WTC11 (cell line): Measurements from ENCODE around the gene PRKCQ. TPM values are rescaled to one million over a fixed set of nuclear protein-coding genes. Genes with fewer than 3 reads are reported as not detected.

Experiments used
- ATAC-seq: fragments of 200-7000 bp; cut with Tn5 transposase; 2 replicates; pipeline ENCODE4 v1.10.0; 2021; ENCODE audit warnings: mild to moderate bottlenecking, moderate library complexity
- CTCF ChIA-PET: fragments of 300-600 bp; sonication (Branson Sonifier 250); formaldehyde crosslinking; loops from one replicate; lab custom pipeline; 2021; ENCODE audit warnings: antibody characterized with exemption; lab: Charles Lee
- POLR2A ChIA-PET: fragments of 350-600 bp; sonication (Branson Sonifier 250); formaldehyde crosslinking; loops from one replicate; lab custom pipeline; 2021; ENCODE audit warnings: antibody characterized with exemption; lab: Charles Lee
- DNase-seq: peaks from one replicate; pipeline ENCODE4 v3.0.0; 2021; ENCODE audit warnings: low spot score
- H3K27ac Mint-ChIP-seq: 2 replicates; pipeline ENCODE4 v1.8.0; 2021; ENCODE audit warnings: mixed read lengths
- H3K27me3 Mint-ChIP-seq: 2 replicates; pipeline ENCODE4 v1.8.0; 2021; ENCODE audit warnings: low read depth, mild to moderate bottlenecking, moderate library complexity, mixed read lengths
- H3K36me3 Mint-ChIP-seq: 2 replicates; pipeline ENCODE4 v1.8.0; 2021; ENCODE audit warnings: mixed read lengths
- H3K4me1 Mint-ChIP-seq: 2 replicates; pipeline ENCODE4 v1.8.0; 2022; ENCODE audit warnings: mixed read lengths
- H3K4me3 Mint-ChIP-seq: 2 replicates; pipeline ENCODE4 v1.8.0; 2021; ENCODE audit warnings: mild to moderate bottlenecking, moderate library complexity, mixed read lengths
- H3K9me3 Mint-ChIP-seq: 2 replicates; pipeline ENCODE4 v1.8.0; 2021; ENCODE audit warnings: mixed read lengths
- ETV6 ChIP-seq: sonication (generic); formaldehyde crosslinking; IDR thresholded peaks from 2 replicates; pipeline ENCODE4 v1.8.1; 2022; ENCODE audit warnings: mild to moderate bottlenecking, missing genetic modification reagents
- FOXP1 ChIP-seq: sonication (generic); formaldehyde crosslinking; IDR thresholded peaks from 2 replicates; pipeline ENCODE4 v1.8.0; 2022; ENCODE audit warnings: missing genetic modification reagents, mild to moderate bottlenecking, moderate library complexity, borderline replicate concordance
- NFE2L1 ChIP-seq: sonication (generic); formaldehyde crosslinking; IDR thresholded peaks from 2 replicates; pipeline ENCODE4 v1.8.1; 2023; ENCODE audit warnings: missing genetic modification reagents
- NR3C1 ChIP-seq: sonication (generic); formaldehyde crosslinking; conservative IDR thresholded peaks from 2 replicates; pipeline ENCODE4 v1.8.1; 2023; ENCODE audit warnings: low read depth, mild to moderate bottlenecking, missing genetic modification reagents
- PRRX2 ChIP-seq: fragments of 250-450 bp; sonication (Bioruptor Pico); IDR thresholded peaks from 2 replicates; pipeline ENCODE4 v1.8.0; 2021; ENCODE audit warnings: mild to moderate bottlenecking
- ZNF232 ChIP-seq: sonication (generic); formaldehyde crosslinking; IDR thresholded peaks from 2 replicates; pipeline ENCODE4 v1.8.0; 2022; ENCODE audit warnings: mild to moderate bottlenecking, missing genetic modification reagents
- ZNF396 ChIP-seq: fragments of 250-450 bp; sonication (Bioruptor Pico); IDR thresholded peaks from 2 replicates; pipeline ENCODE4 v1.8.0; 2021; ENCODE audit warnings: mild to moderate bottlenecking, moderate library complexity, borderline replicate concordance
- ZNF423 ChIP-seq: fragments of 250-450 bp; sonication (Bioruptor Pico); IDR thresholded peaks from 2 replicates; pipeline ENCODE4 v2.1.2; 2022; ENCODE audit warnings: mild to moderate bottlenecking, moderate library complexity
- ZNF671 ChIP-seq: fragments of 250-450 bp; sonication (Bioruptor Pico); IDR thresholded peaks from 2 replicates; pipeline ENCODE4 v1.8.0; 2021; ENCODE audit warnings: mild to moderate bottlenecking
- total RNA-seq: library from RNA; stranded (reverse); gene quantifications from 3 replicates; pipeline ENCODE4 v1.2.3, GENCODE V29; 2021
- TF ChIP-seq, protein P1 (sequence below): sonication (generic); formaldehyde crosslinking; IDR thresholded peaks from 2 replicates; pipeline ENCODE4 v1.8.0; 2022; ENCODE audit warnings: mild to moderate bottlenecking, missing genetic modification reagents
- TF ChIP-seq, protein P2 (sequence below): sonication (generic); formaldehyde crosslinking; IDR thresholded peaks from 2 replicates; pipeline ENCODE4 v1.8.1; 2023; ENCODE audit warnings: mild to moderate bottlenecking, missing genetic modification reagents
- TF ChIP-seq, protein P3 (sequence below): sonication (generic); formaldehyde crosslinking; IDR thresholded peaks from 2 replicates; pipeline ENCODE4 v1.8.1; 2023; ENCODE audit warnings: mild to moderate bottlenecking, missing genetic modification reagents, borderline replicate concordance
- TF ChIP-seq, protein P4 (sequence below): fragments of 250-450 bp; sonication (Bioruptor Pico); IDR thresholded peaks from 2 replicates; pipeline ENCODE4 v1.9.0; 2021; ENCODE audit warnings: mild to moderate bottlenecking

Gene PRKCQ
- total RNA-seq, 1 experiment from 2014 or later: 8.7 TPM

DNA sequence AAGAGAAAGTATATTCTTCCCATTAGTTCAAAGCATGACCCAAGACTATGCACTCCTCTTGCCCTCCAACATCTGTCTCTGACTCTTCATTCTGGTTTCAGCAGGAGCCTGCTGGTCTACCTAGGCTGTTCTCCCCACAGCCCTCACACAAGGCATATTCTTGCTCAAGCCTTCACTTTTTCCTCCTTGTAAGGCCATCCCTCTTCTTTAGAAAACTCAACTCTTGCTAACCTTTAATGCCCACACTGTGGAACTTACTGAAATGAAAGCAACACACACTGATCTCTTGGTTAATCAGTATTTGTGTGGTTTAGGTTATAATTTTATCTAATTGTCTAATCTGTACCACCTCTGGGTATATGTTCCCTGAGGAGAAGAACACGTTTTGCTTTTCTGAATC lies 75.8 kb downstream of the PRKCQ start:
- Mint-ChIP-seq H3K36me3 (no peaks in the 10 kb centered on the region), H3K27me3 (no peaks in the 10 kb centered on the region), H3K27ac (no peak overlapping the region), H3K4me3 (no peak overlapping the region), H3K4me1 (no peaks in the 10 kb centered on the region; the same call in 1 of the 2 replicates)
- no peak for DNase-seq
- CTCF ChIA-PET: interaction anchor here (1.0 kb wide), 1 partner anchor 12 kb away, joined by 3 read pairs; no protein-coding TSS in a partner anchor
- POLR2A ChIA-PET: no interaction called here
- ATAC-seq: no peak
- TF ChIP-seq ETV6 (CRISPR knock-in tag): no peak
- TF ChIP-seq, protein P1, sequence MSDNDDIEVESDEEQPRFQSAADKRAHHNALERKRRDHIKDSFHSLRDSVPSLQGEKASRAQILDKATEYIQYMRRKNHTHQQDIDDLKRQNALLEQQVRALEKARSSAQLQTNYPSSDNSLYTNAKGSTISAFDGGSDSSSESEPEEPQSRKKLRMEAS (CRISPR knock-in tag): no peak
- TF ChIP-seq, all 79 proteins: peak for 0
- H3K9me3 Mint-ChIP-seq: no peaks in the 10 kb centered on the region

DNA sequence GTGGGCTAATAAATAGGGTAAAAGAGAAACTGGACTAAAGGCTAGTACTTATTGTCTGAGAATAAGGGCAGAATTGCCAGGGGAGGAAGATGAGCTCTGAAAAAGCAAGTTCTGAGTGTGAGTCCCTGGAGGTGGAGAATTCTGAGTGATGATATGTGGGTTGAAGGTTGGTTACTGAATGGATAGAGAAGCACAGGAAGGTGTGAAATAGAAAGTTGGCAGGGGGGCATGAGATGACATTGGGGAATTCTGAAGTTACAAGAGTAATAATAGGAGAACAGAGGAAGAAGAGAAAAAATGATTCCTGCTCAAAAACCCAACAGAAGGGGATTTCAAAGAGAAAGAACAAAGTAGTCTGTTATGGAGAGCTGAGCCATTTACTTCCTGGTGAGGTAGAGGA lies 76.9 kb downstream of the PRKCQ start:
- DNase-seq (no peak), ATAC-seq (no peak)
- no peak overlapping the region for H3K4me3 Mint-ChIP-seq
- H3K9me3 Mint-ChIP-seq: no peaks in the 10 kb centered on the region
- TF ChIP-seq FOXP1 (CRISPR knock-in tag): no peak
- TF ChIP-seq, all 79 proteins: peak for 0
- POLR2A ChIA-PET: no interaction called here
- no peak overlapping the region for H3K27ac Mint-ChIP-seq
- H3K36me3 Mint-ChIP-seq: no peaks in the 10 kb centered on the region
- H3K27me3 Mint-ChIP-seq: no peaks in the 10 kb centered on the region
- CTCF ChIA-PET: no interaction called here
- H3K4me1 Mint-ChIP-seq: no peaks in the 10 kb centered on the region; the same call in 1 of the 2 replicates

DNA sequence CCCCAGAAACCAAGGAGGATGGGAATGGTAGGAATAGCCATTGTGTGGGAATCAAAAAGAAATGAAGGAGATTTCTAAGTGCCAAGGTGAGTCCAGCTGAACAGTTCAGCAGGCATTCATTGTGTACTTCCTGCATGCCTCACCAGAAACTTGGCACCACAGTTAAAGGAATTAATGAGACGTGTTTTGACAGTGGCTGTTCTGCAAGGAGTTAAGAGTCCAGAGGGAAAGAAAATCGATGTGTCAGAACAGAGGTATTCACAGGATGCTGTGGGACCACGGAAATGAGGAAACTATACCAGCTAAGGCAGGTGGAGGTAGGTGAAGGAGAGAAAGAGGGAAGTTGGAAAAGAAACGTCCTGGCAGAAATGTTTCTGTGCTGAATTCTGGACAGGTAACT lies 78.1 kb downstream of the PRKCQ start:
- no peak for ATAC-seq
- POLR2A ChIA-PET: no interaction called here
- Mint-ChIP-seq H3K4me1 (no peaks in the 10 kb centered on the region), H3K9me3 (no peaks in the 10 kb centered on the region), H3K4me3 (no peak overlapping the region), H3K27me3 (no peaks in the 10 kb centered on the region), H3K27ac (no peak overlapping the region), H3K36me3 (no peaks in the 10 kb centered on the region)
- TF ChIP-seq ZNF671: no peak
- CTCF ChIA-PET: interaction anchor here (0.7 kb wide), 1 partner anchor 55 kb away, joined by 3 read pairs; no protein-coding TSS in a partner anchor
- no peak for DNase-seq

DNA sequence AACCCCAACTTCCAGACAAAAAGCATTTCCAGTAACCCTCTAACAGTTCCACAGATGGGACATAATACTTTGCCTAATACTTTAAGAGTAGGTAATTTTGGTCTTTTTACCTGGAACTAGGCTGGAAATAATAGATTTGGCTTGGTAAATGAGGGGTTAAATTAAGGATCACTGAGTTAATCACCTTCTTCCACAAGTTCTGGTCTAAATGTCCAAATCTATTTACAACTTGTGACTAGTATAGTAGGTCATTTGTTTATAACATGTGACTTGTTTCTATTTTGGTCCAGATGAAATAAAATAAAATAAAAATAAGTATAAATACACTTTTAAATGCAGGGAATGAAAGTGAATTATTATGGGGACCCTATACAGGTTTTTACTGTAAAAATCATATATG lies 80.1 kb downstream of the PRKCQ start:
- no peak for TF ChIP-seq ZNF396
- TF ChIP-seq PRRX2 (CRISPR knock-in tag): no peak
- TF ChIP-seq NR3C1 (CRISPR knock-in tag): no peak
- no peak for TF ChIP-seq ZNF423 (CRISPR knock-in tag)
- TF ChIP-seq, protein P2, sequence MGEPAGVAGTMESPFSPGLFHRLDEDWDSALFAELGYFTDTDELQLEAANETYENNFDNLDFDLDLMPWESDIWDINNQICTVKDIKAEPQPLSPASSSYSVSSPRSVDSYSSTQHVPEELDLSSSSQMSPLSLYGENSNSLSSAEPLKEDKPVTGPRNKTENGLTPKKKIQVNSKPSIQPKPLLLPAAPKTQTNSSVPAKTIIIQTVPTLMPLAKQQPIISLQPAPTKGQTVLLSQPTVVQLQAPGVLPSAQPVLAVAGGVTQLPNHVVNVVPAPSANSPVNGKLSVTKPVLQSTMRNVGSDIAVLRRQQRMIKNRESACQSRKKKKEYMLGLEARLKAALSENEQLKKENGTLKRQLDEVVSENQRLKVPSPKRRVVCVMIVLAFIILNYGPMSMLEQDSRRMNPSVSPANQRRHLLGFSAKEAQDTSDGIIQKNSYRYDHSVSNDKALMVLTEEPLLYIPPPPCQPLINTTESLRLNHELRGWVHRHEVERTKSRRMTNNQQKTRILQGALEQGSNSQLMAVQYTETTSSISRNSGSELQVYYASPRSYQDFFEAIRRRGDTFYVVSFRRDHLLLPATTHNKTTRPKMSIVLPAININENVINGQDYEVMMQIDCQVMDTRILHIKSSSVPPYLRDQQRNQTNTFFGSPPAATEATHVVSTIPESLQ (CRISPR knock-in tag): no peak
- no peak for TF ChIP-seq ZNF232 (CRISPR knock-in tag)
- TF ChIP-seq, protein P3, sequence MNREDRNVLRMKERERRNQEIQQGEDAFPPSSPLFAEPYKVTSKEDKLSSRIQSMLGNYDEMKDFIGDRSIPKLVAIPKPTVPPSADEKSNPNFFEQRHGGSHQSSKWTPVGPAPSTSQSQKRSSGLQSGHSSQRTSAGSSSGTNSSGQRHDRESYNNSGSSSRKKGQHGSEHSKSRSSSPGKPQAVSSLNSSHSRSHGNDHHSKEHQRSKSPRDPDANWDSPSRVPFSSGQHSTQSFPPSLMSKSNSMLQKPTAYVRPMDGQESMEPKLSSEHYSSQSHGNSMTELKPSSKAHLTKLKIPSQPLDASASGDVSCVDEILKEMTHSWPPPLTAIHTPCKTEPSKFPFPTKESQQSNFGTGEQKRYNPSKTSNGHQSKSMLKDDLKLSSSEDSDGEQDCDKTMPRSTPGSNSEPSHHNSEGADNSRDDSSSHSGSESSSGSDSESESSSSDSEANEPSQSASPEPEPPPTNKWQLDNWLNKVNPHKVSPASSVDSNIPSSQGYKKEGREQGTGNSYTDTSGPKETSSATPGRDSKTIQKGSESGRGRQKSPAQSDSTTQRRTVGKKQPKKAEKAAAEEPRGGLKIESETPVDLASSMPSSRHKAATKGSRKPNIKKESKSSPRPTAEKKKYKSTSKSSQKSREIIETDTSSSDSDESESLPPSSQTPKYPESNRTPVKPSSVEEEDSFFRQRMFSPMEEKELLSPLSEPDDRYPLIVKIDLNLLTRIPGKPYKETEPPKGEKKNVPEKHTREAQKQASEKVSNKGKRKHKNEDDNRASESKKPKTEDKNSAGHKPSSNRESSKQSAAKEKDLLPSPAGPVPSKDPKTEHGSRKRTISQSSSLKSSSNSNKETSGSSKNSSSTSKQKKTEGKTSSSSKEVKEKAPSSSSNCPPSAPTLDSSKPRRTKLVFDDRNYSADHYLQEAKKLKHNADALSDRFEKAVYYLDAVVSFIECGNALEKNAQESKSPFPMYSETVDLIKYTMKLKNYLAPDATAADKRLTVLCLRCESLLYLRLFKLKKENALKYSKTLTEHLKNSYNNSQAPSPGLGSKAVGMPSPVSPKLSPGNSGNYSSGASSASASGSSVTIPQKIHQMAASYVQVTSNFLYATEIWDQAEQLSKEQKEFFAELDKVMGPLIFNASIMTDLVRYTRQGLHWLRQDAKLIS (CRISPR knock-in tag): no peak
- TF ChIP-seq, protein P4, sequence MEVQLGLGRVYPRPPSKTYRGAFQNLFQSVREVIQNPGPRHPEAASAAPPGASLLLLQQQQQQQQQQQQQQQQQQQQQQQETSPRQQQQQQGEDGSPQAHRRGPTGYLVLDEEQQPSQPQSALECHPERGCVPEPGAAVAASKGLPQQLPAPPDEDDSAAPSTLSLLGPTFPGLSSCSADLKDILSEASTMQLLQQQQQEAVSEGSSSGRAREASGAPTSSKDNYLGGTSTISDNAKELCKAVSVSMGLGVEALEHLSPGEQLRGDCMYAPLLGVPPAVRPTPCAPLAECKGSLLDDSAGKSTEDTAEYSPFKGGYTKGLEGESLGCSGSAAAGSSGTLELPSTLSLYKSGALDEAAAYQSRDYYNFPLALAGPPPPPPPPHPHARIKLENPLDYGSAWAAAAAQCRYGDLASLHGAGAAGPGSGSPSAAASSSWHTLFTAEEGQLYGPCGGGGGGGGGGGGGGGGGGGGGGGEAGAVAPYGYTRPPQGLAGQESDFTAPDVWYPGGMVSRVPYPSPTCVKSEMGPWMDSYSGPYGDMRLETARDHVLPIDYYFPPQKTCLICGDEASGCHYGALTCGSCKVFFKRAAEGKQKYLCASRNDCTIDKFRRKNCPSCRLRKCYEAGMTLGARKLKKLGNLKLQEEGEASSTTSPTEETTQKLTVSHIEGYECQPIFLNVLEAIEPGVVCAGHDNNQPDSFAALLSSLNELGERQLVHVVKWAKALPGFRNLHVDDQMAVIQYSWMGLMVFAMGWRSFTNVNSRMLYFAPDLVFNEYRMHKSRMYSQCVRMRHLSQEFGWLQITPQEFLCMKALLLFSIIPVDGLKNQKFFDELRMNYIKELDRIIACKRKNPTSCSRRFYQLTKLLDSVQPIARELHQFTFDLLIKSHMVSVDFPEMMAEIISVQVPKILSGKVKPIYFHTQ (CRISPR knock-in tag): no peak
- no peak for TF ChIP-seq NFE2L1 (CRISPR knock-in tag)
- no peak overlapping the region for H3K4me3 Mint-ChIP-seq
- H3K36me3 Mint-ChIP-seq: no peaks in the 10 kb centered on the region
- no peak for ATAC-seq
- DNase-seq: no peak
- no peaks in the 10 kb centered on the region for H3K9me3 Mint-ChIP-seq
- ChIA-PET CTCF (no interaction called here), POLR2A (no interaction called here)
- H3K27ac Mint-ChIP-seq: no peak overlapping the region
- no peaks in the 10 kb centered on the region for H3K4me1 Mint-ChIP-seq
- H3K27me3 Mint-ChIP-seq: no peaks in the 10 kb centered on the region
